Osteocyte (in vitro differentiated cells): ENCODE results near the gene KLK14. TPM values are rescaled to one million over a fixed set of nuclear protein-coding genes. Genes with fewer than 3 reads are reported as not detected.

Source experiments
- DNase-seq: peaks from one replicate; pipeline ENCODE4 v3.0.0; 2021; ENCODE audit warnings: mixed read lengths; ENCODE audit not compliant: unreplicated experiment; ENCODE audit errors: extremely low spot score
- H3K27ac Mint-ChIP-seq: one replicate; pipeline ENCODE4 v1.8.0; 2021; ENCODE audit warnings: mild to moderate bottlenecking, mixed read lengths; ENCODE audit not compliant: unreplicated experiment
- H3K27me3 Mint-ChIP-seq: one replicate; pipeline ENCODE4 v1.8.0; 2021; ENCODE audit warnings: mixed read lengths; ENCODE audit not compliant: unreplicated experiment
- H3K36me3 Mint-ChIP-seq: one replicate; pipeline ENCODE4 v1.8.0; 2021; ENCODE audit warnings: mixed read lengths; ENCODE audit not compliant: unreplicated experiment
- H3K4me1 Mint-ChIP-seq: one replicate; pipeline ENCODE4 v1.8.0; 2021; ENCODE audit warnings: mixed read lengths; ENCODE audit not compliant: unreplicated experiment
- H3K4me3 Mint-ChIP-seq: one replicate; pipeline ENCODE4 v1.8.0; 2021; ENCODE audit warnings: mild to moderate bottlenecking, moderate library complexity, mixed read lengths; ENCODE audit not compliant: unreplicated experiment
- H3K9me3 Mint-ChIP-seq: one replicate; pipeline ENCODE4 v1.8.0; 2021; ENCODE audit warnings: mixed read lengths; ENCODE audit not compliant: unreplicated experiment
- CTCF ChIP-seq: fragments of 200-600 bp; sonication (generic); IDR thresholded peaks from 2 replicates; pipeline ENCODE4 v1.5.0; 2021; ENCODE audit warnings: antibody characterized with exemption, mild to moderate bottlenecking, moderate library complexity
- total RNA-seq: library from RNA; stranded (reverse); gene quantifications from 2 replicates; pipeline ENCODE4 v1.2.1, GENCODE V29; 2021

The KLK14 gene
- total RNA-seq, 1 donor from 2014 or later: not detected

- Mint-ChIP-seq H3K36me3 (no peaks in the 10 kb centered on the region), H3K4me1 (no peaks in the 10 kb centered on the region), H3K4me3 (no peak within 1 kb of the TSS), H3K27me3 (peaks cover 4% of the 10 kb centered on the region), H3K9me3 (peaks cover 17% of the 10 kb centered on the region), H3K27ac (no peak within 1 kb of the TSS)
- no peak for DNase-seq
- TF ChIP-seq CTCF: no peak
Observed at GRCh38 chr19:51064534-51065220, 18.0 kb downstream of the KLK14 start, which contains the start of gene KLK13. KLK13 (minus strand) TSS chr19:51065092; CDS start chr19:51065067, 25 bp downstream.

- TF ChIP-seq CTCF: no peak
- Mint-ChIP-seq H3K27ac (no peak overlapping the region), H3K4me1 (no peaks in the 10 kb centered on the region), H3K9me3 (peaks cover 17% of the 10 kb centered on the region), H3K36me3 (no peaks in the 10 kb centered on the region), H3K4me3 (no peak overlapping the region), H3K27me3 (peaks cover 4% of the 10 kb centered on the region)
- DNase-seq: no peak
Observed at GRCh38 chr19:51063664-51064063, 19.0 kb downstream of the KLK14 start.

GRCh38 chr19:51060973-51061372 is 21.7 kb downstream of the KLK14 start:
- H3K27me3 Mint-ChIP-seq: peaks cover 2% of the 10 kb centered on the region

GRCh38 chr19:51060336-51060735 is 22.4 kb downstream of the KLK14 start:
- Mint-ChIP-seq H3K4me1 (no peaks in the 10 kb centered on the region), H3K27me3 (no peaks in the 10 kb centered on the region), H3K4me3 (no peak overlapping the region)

More at GRCh38 chr19:51060973-51061372, 21.7 kb downstream of the KLK14 start:
- DNase-seq: no peak
- no peak for TF ChIP-seq CTCF
- Mint-ChIP-seq H3K27ac (no peak overlapping the region), H3K4me3 (no peak overlapping the region), H3K4me1 (no peaks in the 10 kb centered on the region), H3K36me3 (no peaks in the 10 kb centered on the region), H3K9me3 (peaks cover 11% of the 10 kb centered on the region)

More at GRCh38 chr19:51060336-51060735, 22.4 kb downstream of the KLK14 start:
- no peak for DNase-seq
- Mint-ChIP-seq H3K9me3 (peaks cover 11% of the 10 kb centered on the region), H3K36me3 (no peaks in the 10 kb centered on the region), H3K27ac (no peak overlapping the region)
- no peak for TF ChIP-seq CTCF
